ENCODE data around the gene PIEZO2.

GRCh38 chr18:11110509-11110908, 38.9 kb downstream of the PIEZO2 start:
- TF ChIP-seq, protein P1, sequence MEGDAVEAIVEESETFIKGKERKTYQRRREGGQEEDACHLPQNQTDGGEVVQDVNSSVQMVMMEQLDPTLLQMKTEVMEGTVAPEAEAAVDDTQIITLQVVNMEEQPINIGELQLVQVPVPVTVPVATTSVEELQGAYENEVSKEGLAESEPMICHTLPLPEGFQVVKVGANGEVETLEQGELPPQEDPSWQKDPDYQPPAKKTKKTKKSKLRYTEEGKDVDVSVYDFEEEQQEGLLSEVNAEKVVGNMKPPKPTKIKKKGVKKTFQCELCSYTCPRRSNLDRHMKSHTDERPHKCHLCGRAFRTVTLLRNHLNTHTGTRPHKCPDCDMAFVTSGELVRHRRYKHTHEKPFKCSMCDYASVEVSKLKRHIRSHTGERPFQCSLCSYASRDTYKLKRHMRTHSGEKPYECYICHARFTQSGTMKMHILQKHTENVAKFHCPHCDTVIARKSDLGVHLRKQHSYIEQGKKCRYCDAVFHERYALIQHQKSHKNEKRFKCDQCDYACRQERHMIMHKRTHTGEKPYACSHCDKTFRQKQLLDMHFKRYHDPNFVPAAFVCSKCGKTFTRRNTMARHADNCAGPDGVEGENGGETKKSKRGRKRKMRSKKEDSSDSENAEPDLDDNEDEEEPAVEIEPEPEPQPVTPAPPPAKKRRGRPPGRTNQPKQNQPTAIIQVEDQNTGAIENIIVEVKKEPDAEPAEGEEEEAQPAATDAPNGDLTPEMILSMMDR (IDR thresholded peaks at IDR 0.05): no peak
- TF ChIP-seq EZH2 (IDR thresholded peaks at IDR 0.05; ENCODE audit: borderline replicate concordance, insufficient read depth, low read depth, low read length, poor library complexity, severe bottlenecking): no peak

Measured in B cell (primary cell).